ENCODE data around the gene RGS7. TPM values are rescaled to one million over a fixed set of nuclear protein-coding genes. Genes with fewer than 3 reads are reported as not detected.
A peak's percentile ranks its signal among the peaks of the same experiment; 100 is the strongest.
"Not testable (repeated sequence)": the region's sequence is repeated elsewhere in the genome, so short reads cannot be mapped to it uniquely, and the experiment has no call there.

Gene RGS7
- total RNA-seq, 2 donors from 2014 or later = not detected

DNA sequence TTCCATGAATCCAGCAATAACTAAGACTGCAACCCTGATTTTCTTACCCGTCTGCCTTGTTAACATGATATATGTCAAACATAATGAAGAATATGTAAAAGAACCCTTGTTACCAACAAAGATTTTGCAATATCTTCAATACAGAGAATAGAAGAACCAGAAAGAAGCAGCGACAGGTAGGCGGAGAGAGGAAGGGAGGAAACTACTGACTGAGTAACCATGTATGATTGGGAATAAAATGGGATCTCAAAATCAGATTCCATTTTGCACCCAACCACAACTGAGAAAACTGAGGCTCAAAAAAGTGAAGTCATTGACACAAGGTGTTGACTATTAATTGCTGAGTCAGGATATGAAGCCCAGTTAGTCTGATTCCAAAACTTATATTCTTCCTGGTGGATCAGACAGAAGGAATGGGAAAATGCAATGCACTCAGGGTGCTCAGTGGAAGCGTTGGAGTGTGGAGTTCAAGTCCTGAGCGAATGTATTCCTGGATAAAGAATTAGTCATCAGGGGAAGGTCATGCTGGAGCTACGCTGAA lies 451.7 kb downstream of the RGS7 start:
- no peak for DNase-seq (ENCODE audit: low spot score)
- no peak overlapping the region for H3K27ac ChIP-seq
- H3K4me3 ChIP-seq = no peak overlapping the region
- no peaks in the 10 kb centered on the region for H3K36me3 ChIP-seq
- no peaks in the 10 kb centered on the region for H3K27me3 ChIP-seq
- no peaks in the 10 kb centered on the region for H3K4me1 ChIP-seq
- no peaks in the 10 kb centered on the region for H3K9me3 ChIP-seq
- TF ChIP-seq, protein P1, sequence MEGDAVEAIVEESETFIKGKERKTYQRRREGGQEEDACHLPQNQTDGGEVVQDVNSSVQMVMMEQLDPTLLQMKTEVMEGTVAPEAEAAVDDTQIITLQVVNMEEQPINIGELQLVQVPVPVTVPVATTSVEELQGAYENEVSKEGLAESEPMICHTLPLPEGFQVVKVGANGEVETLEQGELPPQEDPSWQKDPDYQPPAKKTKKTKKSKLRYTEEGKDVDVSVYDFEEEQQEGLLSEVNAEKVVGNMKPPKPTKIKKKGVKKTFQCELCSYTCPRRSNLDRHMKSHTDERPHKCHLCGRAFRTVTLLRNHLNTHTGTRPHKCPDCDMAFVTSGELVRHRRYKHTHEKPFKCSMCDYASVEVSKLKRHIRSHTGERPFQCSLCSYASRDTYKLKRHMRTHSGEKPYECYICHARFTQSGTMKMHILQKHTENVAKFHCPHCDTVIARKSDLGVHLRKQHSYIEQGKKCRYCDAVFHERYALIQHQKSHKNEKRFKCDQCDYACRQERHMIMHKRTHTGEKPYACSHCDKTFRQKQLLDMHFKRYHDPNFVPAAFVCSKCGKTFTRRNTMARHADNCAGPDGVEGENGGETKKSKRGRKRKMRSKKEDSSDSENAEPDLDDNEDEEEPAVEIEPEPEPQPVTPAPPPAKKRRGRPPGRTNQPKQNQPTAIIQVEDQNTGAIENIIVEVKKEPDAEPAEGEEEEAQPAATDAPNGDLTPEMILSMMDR (IDR thresholded peaks at IDR 0.05) = no peak

GRCh38 chr1:240895424-240895823 lies 461.6 kb downstream of the RGS7 start:
- not testable (repeated sequence) for H3K36me3 ChIP-seq; H3K4me3 ChIP-seq; DNase-seq (ENCODE audit: low spot score); H3K4me1 ChIP-seq; H3K27ac ChIP-seq; H3K27me3 ChIP-seq; H3K9me3 ChIP-seq

GRCh38 chr1:240888787-240889048 lies 468.3 kb downstream of the RGS7 start:
- TF ChIP-seq, protein P1 (IDR thresholded peaks at IDR 0.05) = no peak
- H3K4me3 ChIP-seq = no peak overlapping the region
- no peaks in the 10 kb centered on the region for H3K27me3 ChIP-seq
- no peaks in the 10 kb centered on the region for H3K36me3 ChIP-seq
- H3K4me1 ChIP-seq = no peaks in the 10 kb centered on the region
- DNase-seq (ENCODE audit: low spot score) = no peak
- no peaks in the 10 kb centered on the region for H3K9me3 ChIP-seq
- no peak overlapping the region for H3K27ac ChIP-seq

DNA sequence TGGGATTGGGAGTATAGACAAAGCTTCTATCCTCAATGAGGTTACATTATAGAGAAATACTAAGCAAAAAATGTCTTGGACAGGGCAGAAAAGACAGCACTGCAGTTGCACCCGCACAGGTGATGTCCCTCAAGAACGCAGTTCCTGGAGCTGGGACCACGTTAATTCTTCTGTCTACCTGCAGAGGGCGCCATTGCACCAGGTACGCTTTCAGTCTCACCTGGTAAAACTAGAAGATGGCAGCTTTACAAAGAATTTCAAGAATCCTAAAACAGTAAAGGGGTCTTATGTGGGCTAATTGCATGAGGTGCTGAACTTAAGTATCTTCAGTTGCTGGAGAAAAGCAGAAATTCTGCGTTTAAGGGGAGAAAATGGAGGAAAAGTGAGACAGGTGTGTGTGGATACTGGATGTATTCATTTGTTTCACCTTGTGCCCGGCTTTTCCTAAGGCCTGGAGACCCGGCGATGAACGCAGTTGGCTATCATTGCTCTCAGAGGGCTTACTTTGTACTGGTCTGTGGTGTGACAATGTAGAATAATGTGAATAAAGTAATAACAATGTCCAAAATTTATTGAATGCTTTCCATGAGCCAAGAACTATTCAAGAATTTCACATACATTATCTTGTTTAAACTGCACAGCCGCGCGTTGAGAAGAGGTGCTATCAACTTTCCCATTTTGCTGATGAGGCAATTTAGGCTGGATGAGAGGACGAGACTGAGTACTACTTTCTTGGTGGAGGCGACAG lies 468.8 kb downstream of the RGS7 start:
- TF ChIP-seq, protein P1 (IDR thresholded peaks at IDR 0.05) = peak in 1 of 2 donors; percentile 25
- DNase-seq (ENCODE audit: low spot score) = no peak

GRCh38 chr1:240883490-240883889 lies 473.5 kb downstream of the RGS7 start:
- TF ChIP-seq, protein P1 (IDR thresholded peaks at IDR 0.05) = no peak
- H3K4me3 ChIP-seq = no peak overlapping the region
- H3K9me3 ChIP-seq = no peaks in the 10 kb centered on the region
- H3K27ac ChIP-seq = no peak overlapping the region
- no peak for DNase-seq (ENCODE audit: low spot score)
- no peaks in the 10 kb centered on the region for H3K27me3 ChIP-seq
- no peaks in the 10 kb centered on the region for H3K4me1 ChIP-seq
- H3K36me3 ChIP-seq = no peaks in the 10 kb centered on the region

More for the DNA sequence above, 468.8 kb downstream of the RGS7 start:
- no peaks in the 10 kb centered on the region for H3K27me3 ChIP-seq
- H3K27ac ChIP-seq = no peak overlapping the region
- no peaks in the 10 kb centered on the region for H3K36me3 ChIP-seq
- H3K4me1 ChIP-seq = no peaks in the 10 kb centered on the region
- H3K9me3 ChIP-seq = no peaks in the 10 kb centered on the region
- no peak overlapping the region for H3K4me3 ChIP-seq

- H3K4me3 ChIP-seq = not testable (repeated sequence)
Measured at GRCh38 chr1:240882656-240883308, 474.2 kb downstream of the RGS7 start.

More at GRCh38 chr1:240882656-240883308, 474.2 kb downstream of the RGS7 start:
- not testable (repeated sequence) for H3K9me3 ChIP-seq; DNase-seq (ENCODE audit: low spot score); H3K36me3 ChIP-seq; H3K27me3 ChIP-seq; H3K4me1 ChIP-seq; H3K27ac ChIP-seq

All from right atrium auricular region (tissue), 2 donors.